Neural progenitor cell (in vitro differentiated cells): ENCODE data around the gene CCDC174. TPM values are rescaled to one million over a fixed set of nuclear protein-coding genes. Genes with fewer than 3 reads are reported as not detected.

ENCODE experiments used
- DNase-seq: peaks from one replicate; pipeline ENCODE4 v3.0.0-alpha.2; 2016; ENCODE audit warnings: low spot score
- H2AFZ ChIP-seq: fragments of 200-600 bp; sonication (generic); replicated peaks from 2 replicates; pipeline ENCODE4 v1.6.1; 2016; ENCODE audit warnings: antibody characterized with exemption
- H3F3A ChIP-seq: fragments of 200-600 bp; sonication (generic); 2 replicates; pipeline ENCODE4 v1.6.1; 2016; ENCODE audit warnings: antibody characterized with exemption, low read depth
- H3K27ac ChIP-seq: fragments of 200-600 bp; sonication (generic); 2 replicates; pipeline ENCODE4 v1.5.1; 2016; ENCODE audit warnings: mild to moderate bottlenecking
- H3K27me3 ChIP-seq: fragments of 200-600 bp; sonication (generic); 2 replicates; pipeline ENCODE4 v1.6.1; 2016; ENCODE audit warnings: mild to moderate bottlenecking, moderate library complexity
- H3K36me3 ChIP-seq: fragments of 200-600 bp; sonication (generic); 2 replicates; pipeline ENCODE4 v1.5.1; 2016
- H3K4me1 ChIP-seq: fragments of 200-600 bp; sonication (generic); 2 replicates; pipeline ENCODE4 v1.6.1; 2016; ENCODE audit warnings: mixed run types
- H3K4me2 ChIP-seq: fragments of 200-600 bp; sonication (generic); 2 replicates; pipeline ENCODE4 v1.6.1; 2016
- H3K4me3 ChIP-seq: fragments of 200-600 bp; sonication (generic); 2 replicates; pipeline ENCODE4 v1.5.1; 2016
- H3K79me2 ChIP-seq: fragments of 200-600 bp; sonication (generic); 2 replicates; pipeline ENCODE4 v1.6.1; 2016; ENCODE audit warnings: low read depth
- H3K9ac ChIP-seq: fragments of 200-600 bp; sonication (generic); 2 replicates; pipeline ENCODE4 v1.6.1; 2016
- H3K9me3 ChIP-seq: fragments of 200-600 bp; sonication (generic); 2 replicates; pipeline ENCODE4 v1.5.1; 2016; ENCODE audit warnings: low read depth
- H4K20me1 ChIP-seq: fragments of 200-600 bp; sonication (generic); 2 replicates; pipeline ENCODE4 v1.6.1; 2016; ENCODE audit warnings: low read depth
- H3K27ac Mint-ChIP-seq: 3 replicates; pipeline ENCODE4 v1.8.0; 2021; ENCODE audit warnings: mixed read lengths
- H3K27me3 Mint-ChIP-seq: 2 replicates; pipeline ENCODE4 v1.8.0; 2022; ENCODE audit warnings: low read depth, mild to moderate bottlenecking, inconsistent platforms, moderate library complexity, mixed read lengths; ENCODE audit not compliant: insufficient read depth
- H3K36me3 Mint-ChIP-seq: 3 replicates; pipeline ENCODE4 v1.8.0; 2021; ENCODE audit warnings: mixed read lengths
- H3K4me1 Mint-ChIP-seq: 3 replicates; pipeline ENCODE4 v1.8.0; 2021; ENCODE audit warnings: mixed read lengths
- H3K4me3 Mint-ChIP-seq: 3 replicates; pipeline ENCODE4 v1.8.0; 2021; ENCODE audit warnings: mild to moderate bottlenecking, moderate library complexity, mixed read lengths
- H3K9me3 Mint-ChIP-seq: 3 replicates; pipeline ENCODE4 v1.8.0; 2020; ENCODE audit warnings: mixed read lengths
- EZH2 ChIP-seq: fragments of 200-600 bp; sonication (generic); IDR thresholded peaks from 2 replicates; pipeline ENCODE4 v1.6.1; 2017; ENCODE audit warnings: antibody characterized with exemption, mild to moderate bottlenecking, moderate library complexity
- EZH2phosphoT487 ChIP-seq: fragments of 200-600 bp; sonication (generic); IDR thresholded peaks from 2 replicates; pipeline ENCODE4 v1.6.1; 2017; ENCODE audit warnings: antibody characterized with exemption
- total RNA-seq: library from RNA; depleted of rRNA; stranded (reverse); fragments of >200 nt; gene quantifications from 2 replicates; pipeline ENCODE4 v1.2.3, GENCODE V29; 2015; ENCODE audit warnings: low replicate concordance
- TF ChIP-seq, protein P1 (sequence below): fragments of 200-600 bp; sonication (generic); IDR thresholded peaks from 2 replicates; pipeline ENCODE4 v1.5.1; 2017; ENCODE audit warnings: antibody characterized with exemption, mild to moderate bottlenecking

The CCDC174 gene
- total RNA-seq, 1 donor from 2014 or later = 13.0 TPM

GRCh38 chr3:14633819-14634424, 17.6 kb upstream of the CCDC174 start:
- Mint-ChIP-seq H3K9me3 (peaks cover 8% of the 10 kb centered on the region), H3K27ac (no peak overlapping the region)
- no peaks in the 10 kb centered on the region for H3K9me3 ChIP-seq

GRCh38 chr3:14634763-14635400, 16.7 kb upstream of the CCDC174 start:
- H3K4me3 Mint-ChIP-seq = no peak overlapping the region
- DNase-seq = no peak
- H3K27me3 ChIP-seq = peaks cover 34% of the 10 kb centered on the region
- no peak overlapping the region for H3K4me2 ChIP-seq
- no peaks in the 10 kb centered on the region for H3F3A ChIP-seq
- no peaks in the 10 kb centered on the region for H4K20me1 ChIP-seq
- no peaks in the 10 kb centered on the region for H3K9me3 ChIP-seq
- H3K27ac ChIP-seq = no peak overlapping the region
- H3K27me3 Mint-ChIP-seq = peaks cover 8% of the 10 kb centered on the region
- no peaks in the 10 kb centered on the region for H3K79me2 ChIP-seq
- no peak overlapping the region for H2AFZ ChIP-seq
- H3K27ac Mint-ChIP-seq = no peak overlapping the region
- no peaks in the 10 kb centered on the region for H3K36me3 Mint-ChIP-seq
- H3K4me3 ChIP-seq = no peak overlapping the region
- H3K36me3 ChIP-seq = no peaks in the 10 kb centered on the region
- TF ChIP-seq, protein P1, sequence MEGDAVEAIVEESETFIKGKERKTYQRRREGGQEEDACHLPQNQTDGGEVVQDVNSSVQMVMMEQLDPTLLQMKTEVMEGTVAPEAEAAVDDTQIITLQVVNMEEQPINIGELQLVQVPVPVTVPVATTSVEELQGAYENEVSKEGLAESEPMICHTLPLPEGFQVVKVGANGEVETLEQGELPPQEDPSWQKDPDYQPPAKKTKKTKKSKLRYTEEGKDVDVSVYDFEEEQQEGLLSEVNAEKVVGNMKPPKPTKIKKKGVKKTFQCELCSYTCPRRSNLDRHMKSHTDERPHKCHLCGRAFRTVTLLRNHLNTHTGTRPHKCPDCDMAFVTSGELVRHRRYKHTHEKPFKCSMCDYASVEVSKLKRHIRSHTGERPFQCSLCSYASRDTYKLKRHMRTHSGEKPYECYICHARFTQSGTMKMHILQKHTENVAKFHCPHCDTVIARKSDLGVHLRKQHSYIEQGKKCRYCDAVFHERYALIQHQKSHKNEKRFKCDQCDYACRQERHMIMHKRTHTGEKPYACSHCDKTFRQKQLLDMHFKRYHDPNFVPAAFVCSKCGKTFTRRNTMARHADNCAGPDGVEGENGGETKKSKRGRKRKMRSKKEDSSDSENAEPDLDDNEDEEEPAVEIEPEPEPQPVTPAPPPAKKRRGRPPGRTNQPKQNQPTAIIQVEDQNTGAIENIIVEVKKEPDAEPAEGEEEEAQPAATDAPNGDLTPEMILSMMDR = no peak
- TF ChIP-seq EZH2phosphoT487 (no peak), EZH2 (no peak)
- peaks cover 16% of the 10 kb centered on the region for H3K4me1 Mint-ChIP-seq
- H3K4me1 ChIP-seq = no peaks in the 10 kb centered on the region
- H3K9me3 Mint-ChIP-seq = peaks cover 8% of the 10 kb centered on the region
- H3K9ac ChIP-seq = no peak overlapping the region

More at GRCh38 chr3:14633819-14634424, 17.6 kb upstream of the CCDC174 start:
- Mint-ChIP-seq H3K4me1 (peaks cover 21% of the 10 kb centered on the region), H3K27me3 (peaks cover 8% of the 10 kb centered on the region), H3K4me3 (peak overlapping the region; percentile 1), H3K36me3 (no peaks in the 10 kb centered on the region)
- TF ChIP-seq EZH2phosphoT487 = no peak
- TF ChIP-seq, protein P1 = peak; percentile 93
- TF ChIP-seq EZH2 = no peak
- no peaks in the 10 kb centered on the region for H4K20me1 ChIP-seq
- peaks cover 32% of the 10 kb centered on the region for H3K27me3 ChIP-seq
- no peaks in the 10 kb centered on the region for H3F3A ChIP-seq
- DNase-seq = peak; percentile 76
- no peak overlapping the region for H2AFZ ChIP-seq
- no peak overlapping the region for H3K9ac ChIP-seq
- H3K79me2 ChIP-seq = no peaks in the 10 kb centered on the region
- no peaks in the 10 kb centered on the region for H3K4me1 ChIP-seq
- H3K36me3 ChIP-seq = no peaks in the 10 kb centered on the region
- no peak overlapping the region for H3K4me3 ChIP-seq
- no peak overlapping the region for H3K4me2 ChIP-seq
- H3K27ac ChIP-seq = no peak overlapping the region

GRCh38 chr3:14636496-14637087, 15.0 kb upstream of the CCDC174 start:
- TF ChIP-seq EZH2 = no peak
- TF ChIP-seq EZH2phosphoT487 = no peak
- TF ChIP-seq, protein P1 = no peak

More at GRCh38 chr3:14636496-14637087, 15.0 kb upstream of the CCDC174 start:
- Histone ChIP-seq H3K27me3 (peaks cover 37% of the 10 kb centered on the region), H4K20me1 (no peaks in the 10 kb centered on the region), H3K4me2 (no peak overlapping the region), H3K36me3 (no peaks in the 10 kb centered on the region), H3K27ac (no peak overlapping the region), H3K4me1 (no peaks in the 10 kb centered on the region), H3K9me3 (no peaks in the 10 kb centered on the region), H2AFZ (no peak overlapping the region), H3F3A (no peaks in the 10 kb centered on the region), H3K79me2 (no peaks in the 10 kb centered on the region), H3K9ac (no peak overlapping the region), H3K4me3 (no peak overlapping the region)
- no peak for DNase-seq
- Mint-ChIP-seq H3K27ac (no peak overlapping the region), H3K27me3 (peaks cover 3% of the 10 kb centered on the region), H3K36me3 (no peaks in the 10 kb centered on the region), H3K4me1 (peaks cover 9% of the 10 kb centered on the region), H3K4me3 (no peak overlapping the region), H3K9me3 (peaks cover 8% of the 10 kb centered on the region)
